ENCODE results near the gene GGT1.
"Not testable (repeated sequence)": the region's sequence is repeated elsewhere in the genome, so short reads cannot be mapped to it uniquely, and the experiment has no call there.

GRCh38 chr22:24632642-24633041 is 29.6 kb downstream of the GGT1 start:
- not testable (repeated sequence) for TF ChIP-seq CTCF, POLR2A (IDR thresholded peaks at IDR 0.05)
